SIG-M5 (cell line): ENCODE results near the gene NEK1.
A peak's percentile ranks its signal among the peaks of the same experiment; 100 is the strongest.

Experiments
- DNase-seq: peaks from one replicate; lab custom pipeline; 2025; lab: John Stamatoyannopoulos, UW

NEK1 gene

GRCh38 chr4:169418846-169419245 is 193.5 kb downstream of the NEK1 start:
- DNase-seq: no peak

DNA sequence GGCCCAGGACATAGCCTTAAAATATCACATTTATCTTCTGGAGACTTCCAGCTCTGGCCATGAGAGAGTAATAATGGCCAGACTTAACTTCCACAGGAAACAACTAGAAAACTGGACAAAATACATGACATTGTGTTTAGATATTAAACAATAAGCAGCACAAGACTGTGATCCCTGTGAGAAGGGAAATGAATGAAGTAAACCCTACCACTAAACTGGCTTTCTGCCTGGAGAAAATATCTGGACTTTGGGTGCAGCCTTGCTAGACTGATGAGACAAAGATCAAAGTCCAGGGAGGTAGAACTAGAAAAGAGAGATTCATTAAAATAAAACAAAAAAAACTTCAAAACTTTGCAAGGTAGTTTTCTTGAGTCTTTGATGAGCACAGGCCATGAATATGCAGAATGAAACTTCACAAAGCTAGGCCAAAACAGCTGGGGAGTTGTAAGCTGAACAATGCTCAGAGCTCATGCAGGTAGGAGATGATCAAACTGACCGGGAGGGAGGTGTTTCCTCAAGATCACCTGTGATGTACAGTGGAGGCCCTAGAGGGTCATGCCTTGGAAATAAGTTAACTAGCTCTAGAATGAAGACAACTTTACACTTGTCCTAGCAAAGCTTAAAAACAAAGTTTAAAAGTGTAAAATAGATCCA is 194.6 kb downstream of the NEK1 start:
- no peak for DNase-seq

DNA sequence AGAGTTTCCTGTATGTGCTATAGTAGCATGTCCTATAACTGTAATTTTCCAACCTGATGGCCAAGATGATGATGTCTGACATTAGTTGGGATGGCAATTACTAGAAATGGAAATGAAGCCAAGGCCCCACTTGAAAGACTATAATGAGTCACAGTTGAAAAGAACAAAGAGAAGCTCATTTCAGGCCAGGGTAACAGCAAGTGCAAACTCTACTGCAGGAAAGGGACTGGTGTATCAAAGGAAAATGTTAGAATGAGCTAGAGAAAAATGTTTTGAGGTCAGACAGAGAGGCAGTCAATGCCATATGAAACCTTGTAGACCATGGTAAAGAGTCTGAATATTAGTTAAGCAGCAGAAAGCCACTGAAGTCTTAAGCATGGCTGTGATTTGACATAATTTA is 195.4 kb downstream of the NEK1 start:
- no peak for DNase-seq

- no peak for DNase-seq
Observed at GRCh38 chr4:169416461-169416860, 195.9 kb downstream of the NEK1 start.

GRCh38 chr4:169414913-169415312 is 197.5 kb downstream of the NEK1 start:
- no peak for DNase-seq

DNA sequence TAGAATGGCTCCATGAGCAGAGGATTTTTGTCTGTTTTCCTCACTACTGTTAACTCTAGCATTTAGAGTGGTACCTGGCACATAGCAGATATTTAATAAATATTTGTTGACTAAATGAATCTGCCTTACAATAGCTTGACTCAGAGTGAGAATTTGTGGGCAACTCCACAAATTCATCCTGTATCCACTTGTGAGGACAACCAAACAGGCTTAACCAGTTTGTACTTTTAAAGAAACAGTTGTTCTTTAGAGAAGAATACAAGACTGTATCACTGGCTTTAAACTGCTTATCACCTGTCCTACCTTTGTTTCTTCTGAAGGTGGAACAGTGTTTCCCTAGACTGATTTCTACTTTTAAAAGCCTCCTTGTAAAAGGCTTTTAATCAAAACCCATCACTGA is 200.3 kb downstream of the NEK1 start:
- no peak for DNase-seq

DNA sequence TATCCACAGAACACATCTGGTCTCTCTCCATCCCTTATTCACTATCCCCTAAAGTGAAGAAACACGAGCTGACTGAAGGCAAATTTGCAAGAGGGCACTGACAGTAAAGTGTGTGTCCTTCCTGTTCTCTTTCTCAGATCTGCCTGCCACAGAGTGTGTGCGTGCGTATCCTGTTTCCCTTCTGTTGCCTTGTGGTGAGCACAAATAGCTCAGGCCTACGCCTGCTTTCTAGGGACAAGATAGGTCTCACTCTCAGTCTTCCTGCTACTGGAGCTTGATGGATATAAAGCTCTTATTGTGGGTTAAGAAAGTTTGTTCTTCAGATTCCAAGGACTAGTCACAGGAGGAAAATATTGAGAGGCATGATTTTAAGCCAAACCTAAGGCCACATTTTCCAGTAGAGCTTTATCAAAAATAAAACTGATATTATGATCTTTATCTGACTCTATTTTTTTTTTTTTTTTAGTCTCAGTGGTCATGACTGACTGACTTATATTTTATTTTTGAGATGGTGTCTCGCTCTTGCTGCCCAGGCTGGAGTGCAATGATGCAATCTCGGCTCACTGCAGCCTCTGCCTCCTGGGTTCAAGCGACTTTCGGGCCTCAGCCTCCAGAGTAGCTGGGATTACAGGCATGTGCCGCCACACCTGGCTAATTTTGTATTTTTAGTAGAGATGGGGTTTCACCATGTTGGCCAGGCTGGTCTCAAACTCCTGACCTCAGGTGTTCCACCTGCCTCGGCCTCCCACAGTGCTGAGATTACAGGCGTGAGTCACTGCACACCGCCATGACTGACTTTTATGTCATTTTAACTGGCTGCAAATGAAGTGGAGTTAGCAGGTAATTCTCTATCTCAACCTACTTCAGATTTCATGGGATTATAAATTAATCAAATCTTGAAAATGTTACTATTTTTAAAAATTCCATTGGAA is 201.3 kb downstream of the NEK1 start:
- DNase-seq: peak; percentile 22

DNA sequence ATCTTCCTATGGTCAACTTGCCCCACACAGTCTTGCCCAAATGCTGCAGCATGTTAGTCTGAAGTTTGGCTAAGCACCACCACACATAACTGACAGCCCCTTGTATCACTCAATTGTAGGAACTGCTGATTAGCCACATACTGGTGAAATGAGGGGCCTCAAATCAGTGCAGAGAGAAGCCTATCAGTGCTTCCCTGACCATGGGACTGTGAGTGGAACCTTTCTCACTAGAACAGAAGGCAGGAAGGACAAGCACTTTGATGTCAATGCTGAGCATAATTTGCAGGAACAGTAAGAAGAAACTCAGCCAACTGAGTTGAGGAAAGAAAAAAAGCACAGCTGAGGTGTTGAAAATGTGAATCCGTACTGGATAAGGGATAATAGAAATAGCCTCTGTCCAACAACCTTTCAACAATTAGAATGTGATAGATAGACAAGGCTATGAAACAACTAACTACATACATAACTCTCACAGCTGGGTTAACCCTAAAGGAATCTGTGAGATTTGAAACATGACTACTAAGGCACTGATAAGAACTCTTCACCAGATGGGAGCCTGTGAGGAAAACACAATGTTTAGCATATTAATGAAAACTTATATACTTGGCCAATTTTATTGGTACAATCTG is 205.1 kb downstream of the NEK1 start:
- no peak for DNase-seq

- DNase-seq: no peak
Observed at GRCh38 chr4:169404960-169405359, 207.4 kb downstream of the NEK1 start.

- no peak for DNase-seq
Observed at GRCh38 chr4:169400832-169401231, 211.6 kb downstream of the NEK1 start.

- no peak for DNase-seq
Observed at GRCh38 chr4:169399976-169400767, 212.2 kb downstream of the NEK1 start.

- DNase-seq: no peak
Observed at GRCh38 chr4:169398316-169398715, 214.1 kb downstream of the NEK1 start.

GRCh38 chr4:169397762-169398161 is 214.6 kb downstream of the NEK1 start:
- no peak for DNase-seq

DNA sequence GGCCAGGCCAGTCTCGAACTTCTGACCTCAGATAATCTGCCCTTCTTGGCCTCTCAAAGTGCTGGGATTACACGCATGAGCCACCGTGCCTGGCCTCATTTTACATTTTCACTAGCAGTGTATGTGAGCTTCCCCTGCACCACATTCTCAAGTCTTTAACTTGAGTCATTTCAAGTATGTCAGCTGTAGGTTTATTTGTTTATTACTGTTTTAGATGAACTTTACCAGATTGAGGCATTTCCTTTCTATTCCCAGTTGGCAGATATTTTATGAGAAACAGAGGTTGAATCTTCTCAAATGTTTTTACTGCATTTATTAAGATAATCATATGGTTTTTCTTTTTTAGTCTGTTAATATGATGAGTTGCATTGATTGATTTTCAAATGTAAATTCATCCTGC is 227.0 kb downstream of the NEK1 start:
- DNase-seq: no peak

- DNase-seq: no peak
Observed at GRCh38 chr4:169384779-169385178, 227.6 kb downstream of the NEK1 start.

DNA sequence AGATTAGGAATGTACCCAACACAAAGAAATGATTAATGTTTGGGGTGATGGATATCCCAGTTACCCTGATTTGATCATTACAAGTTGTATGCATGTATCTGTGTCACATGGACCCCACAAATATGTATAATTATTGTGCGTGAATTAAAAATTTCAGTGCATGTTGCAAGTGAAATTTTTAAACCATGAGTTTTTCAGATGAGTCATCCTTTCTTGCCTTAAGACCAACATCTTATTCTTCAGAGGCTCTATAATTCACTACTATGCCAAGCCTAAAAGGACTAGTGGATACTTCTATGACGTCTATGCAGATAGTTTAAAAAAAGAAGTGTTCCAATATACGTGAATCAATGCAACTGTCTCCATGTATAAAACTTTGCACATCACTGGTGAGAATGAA is 228.7 kb downstream of the NEK1 start:
- no peak for DNase-seq

DNA sequence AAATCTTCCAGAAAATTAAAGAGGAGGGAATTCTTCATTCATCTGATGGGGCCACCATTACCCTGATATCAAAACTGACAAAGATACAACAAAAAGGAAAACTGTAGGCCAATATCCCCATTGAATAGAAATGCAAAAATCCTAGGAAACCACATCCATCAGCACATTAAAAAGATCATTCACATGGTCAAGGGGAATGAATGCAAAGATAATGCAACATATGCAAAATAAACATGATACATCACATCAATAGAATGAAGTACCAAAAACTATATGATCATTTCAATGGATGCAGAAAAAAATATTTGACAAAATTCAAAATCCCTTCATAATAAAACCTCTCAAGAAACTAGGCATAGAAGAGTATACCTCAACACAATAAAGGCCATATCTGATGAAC is 232.7 kb downstream of the NEK1 start:
- DNase-seq: no peak

GRCh38 chr4:169377367-169377766 is 235.0 kb downstream of the NEK1 start:
- no peak for DNase-seq

DNA sequence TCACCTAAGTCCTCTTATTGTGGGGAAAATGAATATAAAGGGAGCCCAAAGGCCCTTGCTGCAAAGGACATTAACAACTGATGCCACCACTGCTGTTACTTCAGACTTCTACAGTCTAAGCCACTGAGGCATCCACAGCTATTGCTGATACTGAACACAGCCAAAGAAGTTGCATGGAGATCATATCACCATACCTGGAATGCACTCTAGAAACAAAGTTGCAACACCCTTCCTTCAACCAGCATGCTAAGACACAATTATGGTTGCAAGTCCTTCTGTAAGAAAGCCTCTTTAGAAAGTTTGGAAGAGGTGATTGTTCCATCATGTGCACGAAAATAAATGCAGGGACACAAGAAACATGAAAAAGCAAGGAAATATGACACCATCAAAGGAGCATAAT is 236.0 kb downstream of the NEK1 start:
- no peak for DNase-seq

GRCh38 chr4:169372791-169373190 is 239.6 kb downstream of the NEK1 start:
- no peak for DNase-seq

DNA sequence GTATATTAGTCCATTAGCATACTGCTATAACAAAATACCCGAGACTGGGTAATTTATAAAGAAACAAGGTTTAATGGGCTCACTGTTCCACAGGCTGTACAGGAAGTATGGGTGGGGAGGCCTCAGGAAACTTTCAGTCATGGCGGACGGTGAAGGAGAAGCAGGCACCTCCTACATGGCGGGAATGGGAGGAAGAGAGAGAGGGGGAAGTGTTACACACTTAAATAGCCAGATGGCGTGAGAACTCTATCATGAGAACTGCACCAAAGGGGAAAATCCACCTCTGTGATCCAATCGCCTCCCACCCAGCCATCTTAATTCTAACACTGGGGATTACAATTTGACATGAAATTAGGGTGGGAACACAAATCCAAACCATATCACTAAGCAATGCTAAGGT is 242.7 kb downstream of the NEK1 start:
- no peak for DNase-seq

DNA sequence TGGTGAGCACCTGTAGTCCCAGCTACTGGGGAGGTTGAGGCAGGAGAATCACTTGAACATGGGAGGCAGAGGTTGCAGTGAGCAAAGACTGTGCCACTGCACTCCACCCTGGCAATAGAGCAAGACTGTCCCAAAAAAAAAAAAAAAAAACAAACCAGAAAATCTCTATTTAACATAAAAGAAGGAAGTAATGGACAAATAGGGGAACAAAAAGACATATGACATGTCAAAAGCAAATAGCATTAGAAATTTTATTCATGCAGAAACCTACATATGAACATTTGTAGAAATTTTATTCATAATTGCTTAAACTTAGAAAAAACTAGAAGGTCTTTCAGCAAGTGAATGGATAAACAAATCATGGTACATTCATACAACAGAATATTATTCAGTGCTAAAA is 244.6 kb downstream of the NEK1 start:
- no peak for DNase-seq
